ENCODE measurements around the gene AMPD2. TPM values are rescaled to one million over a fixed set of nuclear protein-coding genes. Genes with fewer than 3 reads are reported as not detected.

Gene AMPD2
- total RNA-seq, 1 experiment from 2014 or later: 34.0 TPM

GRCh38 chr1:109598655-109599054 is 21.0 kb upstream of the AMPD2 start:
- peaks cover 11% of the 10 kb centered on the region for H3K4me1 Mint-ChIP-seq (ENCODE audit: low read depth, unreplicated experiment)
- intact Hi-C loops (cut with micrococcal nuclease; ENCODE audit: unreplicated experiment): loop anchor here (5.0 kb wide), 1 partner anchor 36 kb away; no protein-coding TSS in a partner anchor
- TF ChIP-seq CTCF (IDR thresholded peaks at IDR 0.05; ENCODE audit: unreplicated experiment): no peak
- DNase-seq: no peak
- H3K4me3 Mint-ChIP-seq (ENCODE audit: low read depth, unreplicated experiment): no peak overlapping the region
- no peak overlapping the region for H3K27ac Mint-ChIP-seq (ENCODE audit: unreplicated experiment)
- H3K9me3 Mint-ChIP-seq (ENCODE audit: low read depth, unreplicated experiment): no peaks in the 10 kb centered on the region
- H3K36me3 Mint-ChIP-seq (ENCODE audit: insufficient read depth, unreplicated experiment): peaks cover 14% of the 10 kb centered on the region
- CTCF ChIA-PET: no interaction called here
- no TSS peak for BruUV-seq (replicated peaks)
- no peaks in the 10 kb centered on the region for H3K27me3 Mint-ChIP-seq (ENCODE audit: unreplicated experiment)

- CTCF ChIA-PET: no interaction called here
- Mint-ChIP-seq H3K27ac (ENCODE audit: unreplicated experiment) (no peak overlapping the region), H3K4me1 (ENCODE audit: low read depth, unreplicated experiment) (no peaks in the 10 kb centered on the region), H3K36me3 (ENCODE audit: insufficient read depth, unreplicated experiment) (peaks cover under 1% of the 10 kb centered on the region), H3K27me3 (ENCODE audit: unreplicated experiment) (no peaks in the 10 kb centered on the region), H3K4me3 (ENCODE audit: low read depth, unreplicated experiment) (no peak overlapping the region), H3K9me3 (ENCODE audit: low read depth, unreplicated experiment) (no peaks in the 10 kb centered on the region)
- no peak for DNase-seq
- TF ChIP-seq CTCF (IDR thresholded peaks at IDR 0.05; ENCODE audit: unreplicated experiment): no peak
- no TSS peak for BruUV-seq (replicated peaks)
- intact Hi-C loops (cut with micrococcal nuclease; ENCODE audit: unreplicated experiment): no loop called here
These were observed 16.4 kb upstream of the AMPD2 start for GRCh38 chr1:109603229-109603628.

- DNase-seq: no peak
- CTCF ChIA-PET: no interaction called here
- peaks cover 5% of the 10 kb centered on the region for H3K4me1 Mint-ChIP-seq (ENCODE audit: low read depth, unreplicated experiment)
- H3K36me3 Mint-ChIP-seq (ENCODE audit: insufficient read depth, unreplicated experiment): no peaks in the 10 kb centered on the region
- intact Hi-C loops (cut with micrococcal nuclease; ENCODE audit: unreplicated experiment): no loop called here
- H3K9me3 Mint-ChIP-seq (ENCODE audit: low read depth, unreplicated experiment): no peaks in the 10 kb centered on the region
- H3K27ac Mint-ChIP-seq (ENCODE audit: unreplicated experiment): no peak overlapping the region
- no peak overlapping the region for H3K4me3 Mint-ChIP-seq (ENCODE audit: low read depth, unreplicated experiment)
- BruUV-seq (replicated peaks): no TSS peak
- no peaks in the 10 kb centered on the region for H3K27me3 Mint-ChIP-seq (ENCODE audit: unreplicated experiment)
- no peak for TF ChIP-seq CTCF (IDR thresholded peaks at IDR 0.05; ENCODE audit: unreplicated experiment)
These were observed 14.3 kb upstream of the AMPD2 start for GRCh38 chr1:109605381-109605780.

- no TSS peak for BruUV-seq (replicated peaks)
- no peak overlapping the region for H3K4me3 Mint-ChIP-seq (ENCODE audit: low read depth, unreplicated experiment)
These were observed 9.8 kb upstream of the AMPD2 start for GRCh38 chr1:109609881-109610280.

More at GRCh38 chr1:109609881-109610280, 9.8 kb upstream of the AMPD2 start:
- Mint-ChIP-seq H3K27me3 (ENCODE audit: unreplicated experiment) (no peaks in the 10 kb centered on the region), H3K4me1 (ENCODE audit: low read depth, unreplicated experiment) (peaks cover 8% of the 10 kb centered on the region), H3K36me3 (ENCODE audit: insufficient read depth, unreplicated experiment) (no peaks in the 10 kb centered on the region), H3K27ac (ENCODE audit: unreplicated experiment) (no peak overlapping the region), H3K9me3 (ENCODE audit: low read depth, unreplicated experiment) (no peaks in the 10 kb centered on the region)
- CTCF ChIA-PET: no interaction called here
- DNase-seq: no peak
- intact Hi-C loops (cut with micrococcal nuclease; ENCODE audit: unreplicated experiment): no loop called here
- no peak for TF ChIP-seq CTCF (IDR thresholded peaks at IDR 0.05; ENCODE audit: unreplicated experiment)

Measured in Calu3 (cell line).